Measurements from ENCODE around the gene C1QTNF12.

C1QTNF12 gene

GRCh38 chr1:1240822-1241587 lies 5.5 kb downstream of the C1QTNF12 start:
- no peak for DNase-seq (ENCODE audit: low spot score)

- no peak for DNase-seq (ENCODE audit: low spot score)
These were observed 6.2 kb downstream of the C1QTNF12 start for GRCh38 chr1:1240348-1240732.

GRCh38 chr1:1239614-1240347 lies 6.7 kb downstream of the C1QTNF12 start:
- DNase-seq (ENCODE audit: low spot score): no peak

GRCh38 chr1:1239227-1239613 lies 7.3 kb downstream of the C1QTNF12 start:
- DNase-seq (ENCODE audit: low spot score): no peak

- DNase-seq (ENCODE audit: low spot score): no peak
These were observed 7.8 kb downstream of the C1QTNF12 start for GRCh38 chr1:1238702-1239178.

GRCh38 chr1:1237874-1238701 lies 8.4 kb downstream of the C1QTNF12 start:
- DNase-seq (ENCODE audit: low spot score): peak; percentile 98

- DNase-seq (ENCODE audit: low spot score): peak; percentile 50
These were observed 9.3 kb downstream of the C1QTNF12 start for GRCh38 chr1:1236945-1237873.

- DNase-seq (ENCODE audit: low spot score): no peak
These were observed 10.3 kb downstream of the C1QTNF12 start for GRCh38 chr1:1236176-1236763.

- DNase-seq (ENCODE audit: low spot score): no peak
These were observed 11.3 kb downstream of the C1QTNF12 start for GRCh38 chr1:1235016-1235744.

GRCh38 chr1:1234180-1234808 lies 12.2 kb downstream of the C1QTNF12 start:
- no peak for DNase-seq (ENCODE audit: low spot score)

GRCh38 chr1:1233567-1233892 lies 13.0 kb downstream of the C1QTNF12 start:
- DNase-seq (ENCODE audit: low spot score): no peak

- DNase-seq (ENCODE audit: low spot score): no peak
These were observed 13.5 kb downstream of the C1QTNF12 start for GRCh38 chr1:1232796-1233566.

GRCh38 chr1:1232208-1232795 lies 14.2 kb downstream of the C1QTNF12 start, which contains the start of gene B3GALT6:
Gene B3GALT6, plus strand, starts transcription at chr1:1232237. Its CDS starts 42 bp downstream, at chr1:1232279.
- no peak for DNase-seq (ENCODE audit: low spot score)

- peak; percentile 96 for DNase-seq (ENCODE audit: low spot score)
These were observed 14.9 kb downstream of the C1QTNF12 start, which contains the start of gene SDF4 for GRCh38 chr1:1231400-1232207. Gene SDF4, minus strand, starts transcription at chr1:1232001. Its CDS starts 3,229 bp downstream, at chr1:1228772.

- peak; percentile 44 for DNase-seq (ENCODE audit: low spot score)
These were observed 15.7 kb downstream of the C1QTNF12 start for GRCh38 chr1:1230656-1231399.

- DNase-seq (ENCODE audit: low spot score): no peak
These were observed 16.8 kb downstream of the C1QTNF12 start for GRCh38 chr1:1229770-1230169.
